HepG2 (cell line): ENCODE results near the gene SEMA3G. TPM values are rescaled to one million over a fixed set of nuclear protein-coding genes. Genes with fewer than 3 reads are reported as not detected.

Source experiments
- ATAC-seq: fragments of 200-7000 bp; cut with Tn5 transposase; 3 replicates; pipeline ENCODE4 v1.9.1; 2020; ENCODE audit warnings: mild to moderate bottlenecking, moderate library complexity
- BruUV-seq: library from RNA; stranded (reverse); fragments of 400-500 nt; replicated peaks from 2 replicates; lab custom pipeline; 2021; lab: Mats Ljungman, UMichigan
- CTCF ChIA-PET: fragments of 300-600 bp; formaldehyde crosslinking; extraction: SDS; loops from one replicate; lab custom pipeline; 2021; ENCODE audit warnings: low total read pairs, inconsistent platforms, low intra/inter-chr PET ratio; lab: Yijun Ruan, JAX
- POLR2A ChIA-PET: fragments of 350-600 bp; sonication (Branson Sonifier 250); formaldehyde crosslinking; loops from one replicate; lab custom pipeline; 2020; ENCODE audit warnings: antibody characterized with exemption, inconsistent platforms; lab: Yijun Ruan, JAX
- DNase-seq: peaks from one replicate; pipeline ENCODE4 v3.0.0-alpha.2; 2015; ENCODE audit warnings: low spot score
- FAIRE-seq: peaks from 3 replicates; lab custom pipeline; 2011; peaks lifted over from hg19 to GRCh38; lab: Jason Lieb, UNC
- H2AFZ ChIP-seq: one replicate; pipeline ENCODE4 v1.6.1; 2011; ENCODE audit warnings: low read length, inconsistent platforms
- H3K27ac ChIP-seq: fragments of 300-600 bp; 3 replicates; pipeline ENCODE4 v1.8.0; 2011; ENCODE audit warnings: mixed run types, mild to moderate bottlenecking, mixed read lengths, low read length, inconsistent platforms; ENCODE audit not compliant: insufficient read depth; ENCODE audit errors: extremely low read length
- H3K27me3 ChIP-seq, 2 experiments: fragments of 200-600 bp in 1 of 2; 2 replicates in 1 of 2; 3 replicates in 1 of 2; pipeline versions ENCODE4 v1.6.0 to v1.8.0; 2011; ENCODE audit warnings: low read length in 2 of 2, mild to moderate bottlenecking in 2 of 2, moderate library complexity in 2 of 2, inconsistent platforms in 1 of 2; ENCODE audit not compliant: insufficient read depth in 2 of 2, control insufficient read depth in 1 of 2
- H3K36me3 ChIP-seq, 2 experiments: fragments of 200-600 bp in 1 of 2; replicated peaks in 1 of 2; 2 replicates in 1 of 2; 3 replicates in 1 of 2; pipeline versions ENCODE4 v1.5.1 to v1.8.0; 2011; ENCODE audit warnings: low read length in 2 of 2, inconsistent platforms in 1 of 2; ENCODE audit not compliant: insufficient read depth in 2 of 2, control insufficient read depth in 1 of 2
- H3K4me1 ChIP-seq: 2 replicates; pipeline ENCODE4 v1.5.1; 2012; ENCODE audit warnings: low read length, inconsistent platforms; ENCODE audit not compliant: insufficient read depth
- H3K4me2 ChIP-seq: 2 replicates; pipeline ENCODE4 v1.6.0; 2011; ENCODE audit warnings: low read depth, low read length, inconsistent platforms
- H3K4me3 ChIP-seq, 3 experiments: fragments of 200-600 bp in 1 of 3; sonication (generic), shearing (Covaris generic) in 1 of 3; replicated peaks in 1 of 3; 2 replicates each; pipeline ENCODE4 v1.5.1; 2011 to 2016; ENCODE audit warnings: low read length in 3 of 3, inconsistent platforms in 2 of 3, low read depth in 2 of 3, mild to moderate bottlenecking in 2 of 3, control low read depth in 1 of 3, mixed read lengths in 1 of 3; ENCODE audit not compliant: insufficient read depth in 1 of 3
- H3K79me2 ChIP-seq: one replicate; pipeline ENCODE4 v1.6.1; 2011; ENCODE audit warnings: low read length, inconsistent platforms; ENCODE audit not compliant: insufficient read depth
- H3K9ac ChIP-seq: 2 replicates; pipeline ENCODE4 v1.6.0; 2011; ENCODE audit warnings: mild to moderate bottlenecking, low read depth, low read length, inconsistent platforms; ENCODE audit not compliant: insufficient read depth
- H3K9me3 ChIP-seq: 2 replicates; pipeline ENCODE4 v1.5.1; 2012; ENCODE audit warnings: mild to moderate bottlenecking, low read length
- H4K20me1 ChIP-seq: 2 replicates; pipeline ENCODE4 v1.6.0; 2011; ENCODE audit warnings: inconsistent platforms, mild to moderate bottlenecking, low read length, moderate library complexity; ENCODE audit not compliant: insufficient read depth
- BCLAF1 ChIP-seq: fragments of 450-650 bp; IDR thresholded peaks from 2 replicates; pipeline ENCODE4 v1.6.1; 2017; ENCODE audit warnings: mild to moderate bottlenecking
- CBX1 ChIP-seq: IDR thresholded peaks from one replicate; pipeline ENCODE4 v1.6.1; 2016; ENCODE audit warnings: antibody characterized with exemption, low read depth
- CTCF ChIP-seq: sonication (generic); formaldehyde crosslinking; IDR thresholded peaks from 2 replicates; pipeline ENCODE4 v1.5.0; 2020; ENCODE audit warnings: mild to moderate bottlenecking, missing genetic modification reagents, moderate library complexity
- ETS1 ChIP-seq: sonication (generic); formaldehyde crosslinking; IDR thresholded peaks from 2 replicates; pipeline ENCODE4 v1.4.0; 2020; ENCODE audit warnings: missing genetic modification reagents
- GABPB1 ChIP-seq: IDR thresholded peaks from 2 replicates; pipeline ENCODE4 v1.6.1; 2016; ENCODE audit warnings: mild to moderate bottlenecking, missing genetic modification reagents, moderate library complexity, missing compliant biosample characterization
- GFI1 ChIP-seq: sonication (generic); formaldehyde crosslinking; IDR thresholded peaks from 2 replicates; pipeline ENCODE4 v1.5.0; 2020; ENCODE audit warnings: missing genetic modification reagents, mild to moderate bottlenecking, borderline replicate concordance
- GTF2F1 ChIP-seq: fragments of 150-350 bp; IDR thresholded peaks from 2 replicates; pipeline ENCODE4 v1.6.1; 2014; ENCODE audit warnings: low read length
- HNRNPH1 ChIP-seq: fragments of 200-400 bp; formaldehyde crosslinking; optimal IDR thresholded peaks from 2 replicates; pipeline ENCODE3; 2017; ENCODE audit warnings: mild to moderate bottlenecking, low read depth, low read length
- HOXA9 ChIP-seq: sonication (generic); formaldehyde crosslinking; IDR thresholded peaks from 2 replicates; pipeline ENCODE4 v1.8.1; 2022; ENCODE audit warnings: missing genetic modification reagents, mild to moderate bottlenecking, moderate library complexity, borderline replicate concordance
- HOXD1 ChIP-seq: sonication (generic); formaldehyde crosslinking; IDR thresholded peaks from 2 replicates; pipeline ENCODE4 v1.5.0; 2020; ENCODE audit warnings: missing genetic modification reagents
- KAT7 ChIP-seq: IDR thresholded peaks from 2 replicates; pipeline ENCODE4 v1.6.1; 2018; ENCODE audit warnings: borderline replicate concordance, missing compliant biosample characterization
- KLF12 ChIP-seq: sonication (generic); formaldehyde crosslinking; IDR thresholded peaks from 2 replicates; pipeline ENCODE4 v1.4.0; 2020; ENCODE audit warnings: missing genetic modification reagents, borderline replicate concordance
- MTF1 ChIP-seq: sonication (generic); formaldehyde crosslinking; IDR thresholded peaks from 2 replicates; pipeline ENCODE4 v1.5.0; 2020; ENCODE audit warnings: missing genetic modification reagents
- NCOA5 ChIP-seq: sonication (generic); formaldehyde crosslinking; IDR thresholded peaks from 2 replicates; pipeline ENCODE4 v1.4.0; 2020; ENCODE audit warnings: missing genetic modification reagents
- ZMYM4 ChIP-seq: sonication (generic); formaldehyde crosslinking; IDR thresholded peaks from 2 replicates; pipeline ENCODE4 v1.8.1; 2023; ENCODE audit warnings: mild to moderate bottlenecking, missing genetic modification reagents
- ZNF296 ChIP-seq: sonication (generic); formaldehyde crosslinking; conservative IDR thresholded peaks from 2 replicates; pipeline ENCODE4 v1.5.0; 2020; ENCODE audit warnings: mild to moderate bottlenecking, missing genetic modification reagents
- ZNF567 ChIP-seq: sonication (generic); formaldehyde crosslinking; IDR thresholded peaks from 2 replicates; pipeline ENCODE4 v1.8.1; 2023; ENCODE audit warnings: mild to moderate bottlenecking, missing genetic modification reagents, borderline replicate concordance
- ZNF703 ChIP-seq: sonication (generic); formaldehyde crosslinking; IDR thresholded peaks from 2 replicates; pipeline ENCODE4 v1.5.1; 2020; ENCODE audit warnings: missing genetic modification reagents, mild to moderate bottlenecking, moderate library complexity, borderline replicate concordance
- WGBS: methylation state at CpG from one replicate; pipeline ENCODE4 v1.1.6; 2017; ENCODE audit warnings: low lambda C conversion rate; 5-methylcytosine and 5-hydroxymethylcytosine counted together
- in situ Hi-C: cut with HindIII; loops from 2 replicates; pipeline ENCODE4 v1.10.0; 2017; ENCODE audit warnings: low pct_unique_long_range_greater_than_20kb; ENCODE audit not compliant: extremely low pct_ligation_motif_present
- intact Hi-C: fragments of 100-400 bp; cut with micrococcal nuclease; formaldehyde crosslinking; loops from one replicate; pipeline ENCODE4 v1.10.0; 2022; ENCODE audit not compliant: unreplicated experiment
- polyA plus RNA-seq, 8 experiments: library from polyadenylated mRNA; depleted of rRNA in 3 of 8; stranded (reverse) in 7 of 8; unstranded in 1 of 8; fragments of >200 nt; fragmentation: Illumina TruSeq in 4 of 8; extraction: Trizol in 4 of 8; gene quantifications; 2 replicates each; pipeline versions ENCODE4 v1.2.1 to v1.2.3, GENCODE V29; 2011 to 2016; ENCODE audit warnings: low read depth in 4 of 8, missing spikeins in 1 of 8, mixed read lengths in 1 of 8; ENCODE audit not compliant: insufficient read depth in 1 of 8
- total RNA-seq, 5 experiments: library from RNA; depleted of rRNA; stranded (reverse); fragments of >200 nt; fragmentation: Illumina TruSeq; extraction: Trizol; gene quantifications; 2 replicates each; pipeline ENCODE4 v1.2.3, GENCODE V29; 2016; ENCODE audit warnings: low read depth in 1 of 5

SEMA3G gene
- total and polyA plus RNA-seq, 2 of the 13 experiments (the other 11 are each of a cell fraction or from before 2014, with no cell fraction given) = 6.1 to 8.3 TPM

DNA sequence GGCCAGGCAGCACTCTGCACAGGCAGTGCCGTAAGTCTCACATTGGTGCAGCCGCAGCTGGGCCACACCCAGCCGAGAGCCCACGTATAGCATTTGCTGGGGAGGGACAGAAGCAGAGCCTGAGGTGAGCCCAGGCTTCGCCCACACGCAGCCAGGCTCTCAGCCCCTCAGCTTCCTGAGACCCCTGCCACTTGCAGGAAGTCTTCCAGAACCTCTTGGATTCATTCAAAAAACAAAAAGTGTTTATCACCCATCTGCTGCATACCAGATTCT is 6.9 kb downstream of the SEMA3G start (continued):
- no peak for TF ChIP-seq HOXD1 (CRISPR knock-in tag)

- no peak for ATAC-seq
- Histone ChIP-seq H3K4me1 (peaks cover 20% of the 10 kb centered on the region), H3K27ac (no peak overlapping the region), H3K9me3 (no peaks in the 10 kb centered on the region), H3K4me3 (no peak overlapping the region), H3K4me2 (no peak overlapping the region), H3K36me3 (peaks cover 3 to 7% of the 10 kb centered on the region in 2 experiments; a peak in 2 of 5 replicates), H3K9ac (no peak overlapping the region), H3K79me2 (no peaks in the 10 kb centered on the region), H2AFZ (no peak overlapping the region), H3K27me3 (no peaks in the 10 kb centered on the region), H4K20me1 (no peaks in the 10 kb centered on the region)
- no peak for TF ChIP-seq KAT7
- no peak for TF ChIP-seq ZNF703 (CRISPR knock-in tag)
- TF ChIP-seq GABPB1 (CRISPR knock-in tag) = no peak
- TF ChIP-seq GTF2F1 = no peak
- TF ChIP-seq CTCF (CRISPR knock-in tag) = no peak
- TF ChIP-seq ZNF296 (CRISPR knock-in tag) = no peak
- no peak for TF ChIP-seq ZMYM4 (CRISPR knock-in tag)
- TF ChIP-seq BCLAF1 = no peak
- TF ChIP-seq GFI1 = no peak
- TF ChIP-seq HOXA9 (CRISPR knock-in tag) = no peak
- TF ChIP-seq ETS1 = no peak
- no peak for TF ChIP-seq ZNF567 (CRISPR knock-in tag)
- no peak for TF ChIP-seq KLF12
- no peak for TF ChIP-seq MTF1 (CRISPR knock-in tag)
- TF ChIP-seq HNRNPH1 = no peak
- no peak for TF ChIP-seq CBX1
- TF ChIP-seq NCOA5 (CRISPR knock-in tag) = no peak
- BruUV-seq = no TSS peak
- no peak for DNase-seq
- WGBS = no CpG with 5 or more reads among the region's 15 CpGs
- ChIA-PET CTCF (no interaction called here), POLR2A (no interaction called here)
- in situ Hi-C loops (no loop called here), intact Hi-C loops (no loop called here)
- FAIRE-seq = no peak
Measured at GRCh38 chr3:52437326-52438103, 7.4 kb downstream of the SEMA3G start.
